ENCODE measurements around the gene GPATCH2L. TPM values are rescaled to one million over a fixed set of nuclear protein-coding genes. Genes with fewer than 3 reads are reported as not detected.

The GPATCH2L gene
- 115 TPM for total RNA-seq (ENCODE audit: unreplicated experiment)
- long read RNA-seq, full-length matches to known transcripts: 2 of 7 reads
- long read RNA-seq, partial matches to known transcripts: 1 of 7 reads
- long read RNA-seq, other reads (novel, unspliced or antisense): 4 of 7 reads

- TF ChIP-seq CTCF (IDR thresholded peaks at IDR 0.05; ENCODE audit: partially characterized antibody, unreplicated experiment): no peak
- H3K36me3 Mint-ChIP-seq (ENCODE audit: unreplicated experiment): no peaks in the 10 kb centered on the region
- H3K4me3 Mint-ChIP-seq (ENCODE audit: unreplicated experiment): peak within 1 kb of the TSS; percentile 98
- peak; percentile 99 for DNase-seq
- peak within 1 kb of the TSS; percentile 92 for H3K27ac Mint-ChIP-seq (ENCODE audit: unreplicated experiment)
- peaks cover 26% of the 10 kb centered on the region for H3K4me1 Mint-ChIP-seq (ENCODE audit: low read depth, unreplicated experiment)
- peaks cover 3% of the 10 kb centered on the region for H3K27me3 Mint-ChIP-seq (ENCODE audit: unreplicated experiment)
- H3K9me3 Mint-ChIP-seq (ENCODE audit: unreplicated experiment): peaks cover 7% of the 10 kb centered on the region
Observed at GRCh38 chr14:76151398-76152332, at the start of gene GPATCH2L. Gene GPATCH2L (plus strand): TSS chr14:76151922. CDS start chr14:76154364, 2,442 bp downstream.

GRCh38 chr14:76104802-76105355 is 46.8 kb upstream of the GPATCH2L start:
- H3K27me3 Mint-ChIP-seq (ENCODE audit: unreplicated experiment): peaks cover 14% of the 10 kb centered on the region
- peaks cover 39% of the 10 kb centered on the region for H3K4me1 Mint-ChIP-seq (ENCODE audit: low read depth, unreplicated experiment)
- peak; percentile 70 for DNase-seq
- H3K4me3 Mint-ChIP-seq (ENCODE audit: unreplicated experiment): peak overlapping the region; percentile 63
- H3K36me3 Mint-ChIP-seq (ENCODE audit: unreplicated experiment): no peaks in the 10 kb centered on the region
- H3K9me3 Mint-ChIP-seq (ENCODE audit: unreplicated experiment): peaks cover 30% of the 10 kb centered on the region
- peak overlapping the region; percentile 99 for H3K27ac Mint-ChIP-seq (ENCODE audit: unreplicated experiment)
- TF ChIP-seq CTCF (IDR thresholded peaks at IDR 0.05; ENCODE audit: partially characterized antibody, unreplicated experiment): no peak

GRCh38 chr14:76106188-76106587 is 45.5 kb upstream of the GPATCH2L start:
- H3K4me3 Mint-ChIP-seq (ENCODE audit: unreplicated experiment): peak overlapping the region; percentile 46
- peaks cover 30% of the 10 kb centered on the region for H3K9me3 Mint-ChIP-seq (ENCODE audit: unreplicated experiment)
- peak overlapping the region; percentile 99 for H3K27ac Mint-ChIP-seq (ENCODE audit: unreplicated experiment)
- H3K4me1 Mint-ChIP-seq (ENCODE audit: low read depth, unreplicated experiment): peaks cover 39% of the 10 kb centered on the region
- H3K27me3 Mint-ChIP-seq (ENCODE audit: unreplicated experiment): peaks cover 14% of the 10 kb centered on the region
- no peak for TF ChIP-seq CTCF (IDR thresholded peaks at IDR 0.05; ENCODE audit: partially characterized antibody, unreplicated experiment)
- H3K36me3 Mint-ChIP-seq (ENCODE audit: unreplicated experiment): no peaks in the 10 kb centered on the region
- DNase-seq: no peak

GRCh38 chr14:76109087-76109880 is 42.4 kb upstream of the GPATCH2L start:
- no peak for TF ChIP-seq CTCF (IDR thresholded peaks at IDR 0.05; ENCODE audit: partially characterized antibody, unreplicated experiment)
- Mint-ChIP-seq H3K4me1 (ENCODE audit: low read depth, unreplicated experiment) (peaks cover 35% of the 10 kb centered on the region), H3K27me3 (ENCODE audit: unreplicated experiment) (peaks cover 12% of the 10 kb centered on the region), H3K4me3 (ENCODE audit: unreplicated experiment) (no peak overlapping the region), H3K9me3 (ENCODE audit: unreplicated experiment) (peaks cover 28% of the 10 kb centered on the region), H3K27ac (ENCODE audit: unreplicated experiment) (no peak overlapping the region), H3K36me3 (ENCODE audit: unreplicated experiment) (no peaks in the 10 kb centered on the region)
- DNase-seq: no peak
